ENCODE measurements around the gene PRR30.
"Not testable (repeated sequence)": the region's sequence is repeated elsewhere in the genome, so short reads cannot be mapped to it uniquely, and the experiment has no call there.

Gene PRR30

DNA sequence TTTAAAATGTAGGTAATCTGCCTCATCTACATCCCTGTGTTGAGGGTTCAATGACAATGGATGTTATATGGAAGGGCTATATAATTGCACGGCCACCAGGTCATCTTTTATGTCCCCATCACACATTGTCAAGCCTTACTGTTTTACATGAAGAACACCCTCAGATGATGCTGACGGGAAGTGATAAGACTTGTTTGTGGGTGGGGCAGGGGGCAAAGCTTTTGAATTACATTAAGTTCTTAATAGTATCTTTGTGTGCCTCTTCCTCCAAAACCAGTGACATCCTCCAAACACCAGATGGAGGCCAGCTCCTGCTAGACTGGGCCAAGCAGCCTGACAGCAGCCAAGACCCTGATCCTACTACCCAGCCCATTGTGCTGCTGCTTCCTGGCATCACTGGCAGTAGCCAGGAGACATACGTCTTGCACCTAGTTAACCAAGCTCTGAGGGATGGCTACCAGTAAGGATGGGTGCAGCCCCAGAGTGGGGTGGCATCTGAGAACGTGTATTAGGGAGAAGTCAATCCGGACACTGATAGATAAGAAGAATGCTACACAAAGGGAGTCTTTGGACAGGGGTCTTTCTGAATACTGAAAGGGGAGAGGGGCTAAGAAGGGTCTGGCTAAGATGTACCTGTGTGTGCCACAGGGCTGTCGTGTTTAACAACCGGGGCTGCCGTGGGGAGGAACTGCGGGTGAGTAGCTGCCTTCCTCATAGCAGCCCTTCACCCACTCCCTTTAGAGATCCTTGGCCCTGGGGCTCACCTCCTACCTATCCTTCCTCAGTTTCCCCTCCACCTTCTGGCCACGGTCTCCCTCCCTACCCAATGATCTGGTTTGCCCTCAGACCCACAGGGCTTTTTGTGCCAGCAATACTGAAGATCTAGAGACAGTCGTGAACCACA is 10.3 kb downstream of the PRR30 start:
- no peak for DNase-seq

DNA sequence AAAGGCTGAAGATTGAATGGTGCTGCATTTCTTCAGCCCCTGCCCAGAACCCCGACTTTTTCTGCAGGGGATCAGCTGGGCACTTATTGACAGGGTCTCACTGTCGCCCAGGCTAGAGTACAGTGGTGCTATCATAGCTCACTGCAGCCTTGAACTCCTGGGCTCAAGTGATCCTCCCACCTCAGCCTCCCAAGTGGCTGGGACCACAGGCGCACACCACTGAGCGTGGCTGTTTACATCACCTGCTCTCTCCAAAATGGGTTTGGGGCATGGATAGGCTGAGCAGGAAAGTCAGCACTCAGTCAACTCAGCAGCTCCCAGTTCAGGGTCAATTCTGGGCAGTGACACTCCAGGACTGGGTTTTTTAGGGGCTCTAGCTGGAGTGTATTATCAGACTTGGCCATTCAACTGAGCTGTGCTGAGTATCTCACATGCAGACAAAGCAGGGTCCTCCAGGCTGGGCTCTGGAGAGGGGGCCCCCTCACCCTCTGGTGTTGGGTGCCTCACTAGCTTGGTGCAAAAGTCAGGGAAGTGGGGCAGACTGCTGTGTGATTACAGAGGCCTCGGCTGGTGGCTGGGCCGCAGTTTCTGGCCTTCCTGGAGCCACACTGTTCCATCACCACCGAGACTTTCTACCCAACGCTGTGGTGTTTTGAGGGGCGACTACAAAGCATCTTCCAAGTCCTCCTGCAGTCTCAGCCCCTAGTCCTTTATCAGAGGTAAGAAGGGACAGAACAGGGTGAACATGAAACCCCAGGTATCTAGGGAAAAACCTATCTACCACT is 11.1 kb downstream of the PRR30 start:
- DNase-seq: no peak

- DNase-seq: no peak
Observed at GRCh38 chr2:27126252-27126710, 12.9 kb downstream of the PRR30 start.

DNA sequence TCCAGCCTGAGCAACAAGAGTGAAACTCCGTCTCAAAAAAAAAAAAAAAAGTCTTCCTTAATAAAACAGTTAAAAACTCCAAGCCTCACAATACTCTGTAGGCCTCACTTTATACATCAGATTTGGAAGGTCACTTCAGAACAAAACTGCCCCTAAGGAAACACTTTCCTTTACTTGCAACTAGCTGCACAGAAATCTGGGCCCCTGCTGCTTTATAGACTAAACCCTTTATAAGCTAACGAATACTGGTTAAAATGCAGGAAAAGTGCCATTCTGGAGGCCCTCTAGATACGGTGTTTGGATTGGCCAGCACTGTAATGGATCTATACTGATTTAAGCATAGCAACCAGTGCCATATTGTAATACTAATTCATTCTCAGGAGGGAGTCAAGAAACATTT is 14.1 kb downstream of the PRR30 start:
- DNase-seq: no peak

GRCh38 chr2:27123302-27124150 is 15.7 kb downstream of the PRR30 start, which contains the start of gene ABHD1:
Gene ABHD1 (plus strand): TSS chr2:27123815. CDS start chr2:27123949, 134 bp downstream.
- peak; percentile 78 for DNase-seq

DNA sequence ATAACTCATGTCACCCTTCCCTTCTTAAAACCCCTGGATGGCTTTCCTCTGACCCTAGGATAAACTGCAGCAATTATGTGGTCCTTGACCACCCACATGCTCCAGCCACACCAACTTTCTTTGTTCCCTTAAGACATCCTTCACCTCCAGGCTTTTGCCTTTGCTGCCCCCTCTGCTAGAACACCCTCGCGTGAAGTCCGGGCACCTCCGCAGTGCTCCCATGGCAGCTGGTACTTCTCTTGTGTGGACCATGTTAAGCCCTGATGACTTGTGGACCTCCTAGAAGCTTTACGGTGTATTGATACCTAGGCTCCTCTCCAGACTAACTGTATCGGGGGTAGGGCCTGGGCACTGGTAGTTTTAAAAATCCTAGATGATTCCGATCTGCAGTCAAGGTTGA is 16.4 kb downstream of the PRR30 start:
- no peak for DNase-seq

GRCh38 chr2:27121906-27122305 is 17.3 kb downstream of the PRR30 start:
- no peak for DNase-seq

DNA sequence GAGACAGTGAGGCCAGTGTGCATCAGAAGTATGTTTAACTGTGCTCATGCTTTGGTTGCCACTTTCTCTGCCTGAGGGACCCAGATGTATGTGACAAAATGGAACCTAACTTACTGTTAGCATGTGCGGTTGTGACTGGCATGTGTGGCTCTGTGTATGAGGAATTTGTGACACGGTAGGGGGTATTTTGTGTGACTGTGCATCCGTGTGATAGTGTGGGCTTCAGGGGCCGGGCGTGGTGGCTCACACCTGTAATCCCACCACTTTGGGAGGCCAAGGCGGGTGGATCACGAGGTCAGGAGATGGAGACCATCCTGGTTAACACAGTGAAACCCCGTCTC is 19.9 kb downstream of the PRR30 start:
- not testable (repeated sequence) for DNase-seq

GRCh38 chr2:27118525-27119329 is 20.5 kb downstream of the PRR30 start, which contains the start of gene CGREF1:
Gene CGREF1 (minus strand): TSS chr2:27119128. CDS start chr2:27104366, 14,762 bp downstream.
- peak; percentile 40 for DNase-seq

DNA sequence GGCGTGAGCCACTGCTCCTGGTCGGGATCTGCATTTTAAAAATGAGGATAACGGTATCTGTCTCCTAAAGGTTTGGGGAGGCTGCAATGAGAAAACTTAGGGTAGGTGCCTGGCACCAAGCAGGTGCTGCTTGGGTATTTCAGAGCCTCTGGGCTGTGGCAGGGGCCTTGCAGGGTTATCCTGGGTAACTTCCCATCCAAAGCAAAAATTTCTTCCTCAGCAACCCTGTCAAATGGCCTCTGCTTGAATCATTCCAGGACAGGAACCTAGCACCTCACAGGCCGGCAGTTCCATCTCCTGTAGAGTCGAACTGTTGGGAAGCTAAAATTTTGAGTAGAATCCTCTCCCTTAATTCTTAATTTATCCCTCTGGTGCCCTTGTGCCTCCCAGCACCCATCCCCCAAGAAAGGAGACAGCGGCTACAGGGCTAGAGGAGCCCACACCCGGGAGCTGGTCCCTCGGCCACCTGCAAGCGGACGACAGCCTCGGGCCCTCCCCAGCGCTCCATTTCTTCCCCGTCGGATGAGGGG is 21.1 kb downstream of the PRR30 start:
- no peak for DNase-seq

DNA sequence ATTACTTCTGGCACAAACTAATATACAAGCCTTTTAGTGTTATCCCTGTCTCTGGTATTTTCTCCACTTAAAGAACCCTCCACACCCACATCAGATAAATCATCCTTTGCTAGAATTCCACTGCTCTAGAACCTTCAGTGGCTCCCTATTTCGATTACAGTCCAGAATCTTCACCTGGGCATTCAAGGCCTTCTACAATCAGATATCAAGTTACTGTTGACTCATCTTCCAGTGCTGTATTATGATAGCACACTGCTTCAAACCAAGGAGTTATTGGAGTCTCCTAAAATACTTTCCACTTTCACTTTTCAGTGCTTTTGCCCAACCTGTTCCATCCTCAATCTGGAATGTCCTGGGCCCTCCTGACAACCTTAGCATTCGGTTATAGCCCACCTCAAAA is 23.7 kb downstream of the PRR30 start:
- no peak for DNase-seq

DNA sequence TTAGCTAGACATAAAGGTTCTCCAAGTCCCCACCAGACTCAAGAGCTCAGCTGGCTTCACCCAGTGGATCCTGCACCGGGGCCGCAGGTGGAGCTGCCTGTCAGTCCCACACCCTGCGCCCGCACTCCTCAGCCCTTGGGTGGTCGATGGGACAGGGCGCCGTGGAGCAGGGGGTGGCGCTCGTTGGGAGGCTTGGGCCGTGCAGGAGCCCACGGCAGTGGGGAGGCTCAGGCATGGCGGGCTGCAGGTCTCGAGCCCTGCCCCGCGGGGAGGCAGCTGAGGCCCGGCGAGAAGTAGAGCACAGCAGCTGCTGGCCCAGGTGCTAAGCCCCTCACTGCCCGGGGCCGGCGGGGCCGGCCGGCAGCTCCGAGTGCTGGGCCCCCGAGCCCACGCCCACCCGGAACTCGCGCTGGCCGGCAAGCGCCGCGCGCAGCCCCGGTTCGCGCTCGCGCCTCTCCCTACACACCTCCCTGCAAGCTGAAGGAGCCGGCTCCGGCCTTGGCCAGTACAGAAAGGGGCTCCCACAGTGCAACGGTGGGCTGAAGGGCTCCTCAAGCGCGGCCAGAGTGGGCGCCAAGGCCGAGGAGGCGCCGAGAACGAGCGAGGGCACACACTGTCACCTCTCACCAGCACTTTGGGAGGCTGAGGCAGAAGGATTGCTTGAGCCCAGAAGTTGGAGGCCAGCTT is 27.7 kb downstream of the PRR30 start:
- DNase-seq: not testable (repeated sequence)

GRCh38 chr2:27110603-27111352 is 28.4 kb downstream of the PRR30 start:
- not testable (repeated sequence) for DNase-seq

DNA sequence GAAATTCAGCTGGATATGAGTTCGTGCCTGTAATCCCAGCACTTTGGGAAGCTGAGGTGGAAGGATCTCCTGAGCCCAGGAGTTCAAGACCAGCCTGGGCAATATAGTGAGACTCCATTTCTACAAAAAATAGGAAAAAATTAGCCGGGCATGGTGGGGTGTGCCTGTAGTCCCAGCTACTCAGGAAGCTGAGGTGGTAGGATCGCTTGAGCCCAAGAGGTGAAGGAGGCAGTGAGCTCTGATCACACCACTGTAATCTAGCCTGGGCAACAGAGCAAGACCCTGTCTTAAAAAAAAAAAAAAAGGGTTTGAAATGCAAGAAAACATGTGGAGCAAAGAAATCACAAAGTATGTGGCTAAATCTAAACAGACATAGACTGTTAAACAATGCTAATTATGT is 30.1 kb downstream of the PRR30 start:
- DNase-seq: no peak

- no peak for DNase-seq
Observed at GRCh38 chr2:27108221-27108620, 31.0 kb downstream of the PRR30 start.

DNA sequence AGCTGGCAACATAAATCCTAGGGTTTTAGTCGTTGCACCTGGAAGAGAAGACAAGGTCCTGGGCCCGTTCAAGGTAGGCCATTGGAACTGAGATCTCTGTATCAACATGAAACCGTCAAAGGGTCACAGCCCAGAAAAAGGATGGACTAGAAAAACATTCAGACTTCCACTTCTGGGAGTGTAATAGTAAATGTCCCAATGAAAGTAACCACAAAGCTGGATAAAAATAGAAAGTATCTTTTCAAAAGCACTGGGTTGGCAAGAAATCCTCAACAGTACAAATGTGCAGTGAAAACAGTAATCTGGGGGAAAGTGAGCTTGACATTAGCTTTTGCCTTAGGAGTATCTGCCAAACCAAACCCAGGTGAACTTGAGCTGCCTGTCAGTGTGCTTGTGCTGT is 33.2 kb downstream of the PRR30 start:
- DNase-seq: no peak

GRCh38 chr2:27102329-27102728 is 36.9 kb downstream of the PRR30 start:
- DNase-seq: no peak

- no peak for DNase-seq
Observed at GRCh38 chr2:27100036-27100435, 39.2 kb downstream of the PRR30 start.

- DNase-seq: no peak
Observed at GRCh38 chr2:27099334-27099955, 39.8 kb downstream of the PRR30 start.
